Measurements from ENCODE around the gene MAN2B2.

GRCh38 chr4:6634746-6635145, 59.8 kb downstream of the MAN2B2 start:
- TF ChIP-seq, protein P1, sequence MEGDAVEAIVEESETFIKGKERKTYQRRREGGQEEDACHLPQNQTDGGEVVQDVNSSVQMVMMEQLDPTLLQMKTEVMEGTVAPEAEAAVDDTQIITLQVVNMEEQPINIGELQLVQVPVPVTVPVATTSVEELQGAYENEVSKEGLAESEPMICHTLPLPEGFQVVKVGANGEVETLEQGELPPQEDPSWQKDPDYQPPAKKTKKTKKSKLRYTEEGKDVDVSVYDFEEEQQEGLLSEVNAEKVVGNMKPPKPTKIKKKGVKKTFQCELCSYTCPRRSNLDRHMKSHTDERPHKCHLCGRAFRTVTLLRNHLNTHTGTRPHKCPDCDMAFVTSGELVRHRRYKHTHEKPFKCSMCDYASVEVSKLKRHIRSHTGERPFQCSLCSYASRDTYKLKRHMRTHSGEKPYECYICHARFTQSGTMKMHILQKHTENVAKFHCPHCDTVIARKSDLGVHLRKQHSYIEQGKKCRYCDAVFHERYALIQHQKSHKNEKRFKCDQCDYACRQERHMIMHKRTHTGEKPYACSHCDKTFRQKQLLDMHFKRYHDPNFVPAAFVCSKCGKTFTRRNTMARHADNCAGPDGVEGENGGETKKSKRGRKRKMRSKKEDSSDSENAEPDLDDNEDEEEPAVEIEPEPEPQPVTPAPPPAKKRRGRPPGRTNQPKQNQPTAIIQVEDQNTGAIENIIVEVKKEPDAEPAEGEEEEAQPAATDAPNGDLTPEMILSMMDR (IDR thresholded peaks at IDR 0.05 in 4 of 5, conservative IDR thresholded peaks at IDR 0.05 in 1 of 5), result no peak
- no peak for TF ChIP-seq POLR2A (IDR thresholded peaks at IDR 0.05)
